Skeletal muscle tissue (tissue), 4 donors: ENCODE measurements around the gene YWHAG. TPM values are rescaled to one million over a fixed set of nuclear protein-coding genes. Genes with fewer than 3 reads are reported as not detected.
"Not testable (repeated sequence)": the region's sequence is repeated elsewhere in the genome, so short reads cannot be mapped to it uniquely, and the experiment has no call there.

Source experiments
- H3K27ac ChIP-seq: one replicate; pipeline ENCODE4 v1.7.0; 2013; ENCODE audit warnings: mild to moderate bottlenecking, low read depth, low read length, inconsistent platforms
- H3K27me3 ChIP-seq, 3 donors: one replicate each; pipeline ENCODE4 v1.7.0; 2013; ENCODE audit warnings: low read length in 3 of 3; ENCODE audit not compliant: control insufficient read depth in 3 of 3, insufficient read depth in 3 of 3
- H3K36me3 ChIP-seq, 3 donors: one replicate each; pipeline ENCODE4 v1.7.0; 2013; ENCODE audit warnings: low read length in 3 of 3; ENCODE audit not compliant: control insufficient read depth in 3 of 3, insufficient read depth in 3 of 3
- H3K4me1 ChIP-seq, 3 donors: one replicate each; pipeline ENCODE4 v1.7.0; 2013; ENCODE audit warnings: low read length in 3 of 3, mild to moderate bottlenecking in 3 of 3; ENCODE audit not compliant: control insufficient read depth in 3 of 3, insufficient read depth in 3 of 3
- H3K4me3 ChIP-seq, 3 donors: one replicate each; pipeline ENCODE4 v1.7.0; 2013; ENCODE audit warnings: low read length in 3 of 3
- H3K9ac ChIP-seq, 3 donors: one replicate each; pipeline ENCODE4 v1.7.0; 2013; ENCODE audit warnings: low read length in 3 of 3, mild to moderate bottlenecking in 3 of 3, moderate library complexity in 2 of 3, low read depth in 1 of 3
- H3K9me3 ChIP-seq, 3 donors: one replicate each; pipeline ENCODE4 v1.7.0; 2013; ENCODE audit warnings: low read length in 3 of 3; ENCODE audit not compliant: control insufficient read depth in 3 of 3
- total RNA-seq: library from RNA; depleted of rRNA; stranded (reverse); fragments of >200 nt; gene quantifications from one replicate; pipeline ENCODE4 v1.2.3, GENCODE V29; 2014
- donor health status: Osteomylitis.

The YWHAG gene
- total RNA-seq, 1 donor from 2014 or later: 86.1 TPM

- no peak overlapping the region for H3K4me3 ChIP-seq
- H3K4me1 ChIP-seq: peaks cover 17 to 22% (median 19%) of the 10 kb centered on the region in 3 donors
- no peaks in the 10 kb centered on the region for H3K9me3 ChIP-seq
- H3K9ac ChIP-seq: peak overlapping the region in 1 of 3 donors; percentile 33
- H3K27me3 ChIP-seq: no peaks in the 10 kb centered on the region
- no peaks in the 10 kb centered on the region for H3K36me3 ChIP-seq
- no peak overlapping the region for H3K27ac ChIP-seq
Measured at GRCh38 chr7:76395965-76396726, 37.4 kb upstream of the YWHAG start.

- peaks cover 17 to 22% (median 19%) of the 10 kb centered on the region in 3 donors for H3K4me1 ChIP-seq
- not testable (repeated sequence) for H3K36me3 ChIP-seq, H3K9ac ChIP-seq, H3K27ac ChIP-seq, H3K4me3 ChIP-seq, H3K27me3 ChIP-seq, H3K9me3 ChIP-seq
Measured at GRCh38 chr7:76395605-76395964, 36.8 kb upstream of the YWHAG start.

DNA sequence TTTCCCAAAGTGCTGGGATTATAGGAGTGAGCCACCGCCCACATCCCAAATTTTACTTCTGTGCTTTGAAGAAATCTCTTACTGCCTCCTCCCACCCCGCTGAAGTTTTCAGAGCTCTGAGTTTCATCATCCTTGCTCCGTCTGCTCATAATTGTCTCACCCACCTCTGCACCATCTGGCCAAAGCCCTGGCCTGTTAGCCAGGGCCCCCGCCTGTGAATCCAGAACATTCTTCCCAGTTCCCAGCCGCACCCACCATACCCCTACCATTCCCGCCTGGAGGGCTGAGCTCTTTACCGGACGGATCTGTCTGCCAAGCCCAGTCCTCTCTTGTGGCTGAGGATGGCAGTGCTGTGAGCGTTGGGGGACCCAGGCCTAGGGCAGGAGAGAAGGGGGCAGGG lies 36.2 kb upstream of the YWHAG start:
- Histone ChIP-seq H3K36me3 (no peaks in the 10 kb centered on the region), H3K9me3 (no peaks in the 10 kb centered on the region), H3K27ac (no peak overlapping the region), H3K9ac (no peak overlapping the region), H3K4me1 (peaks cover 19 to 23% (median 19%) of the 10 kb centered on the region in 3 donors), H3K4me3 (no peak overlapping the region), H3K27me3 (no peaks in the 10 kb centered on the region)

- H3K36me3 ChIP-seq: no peaks in the 10 kb centered on the region
- no peaks in the 10 kb centered on the region for H3K9me3 ChIP-seq
- H3K9ac ChIP-seq: peak overlapping the region; percentile 81 to 95 (median 93)
- H3K27me3 ChIP-seq: no peaks in the 10 kb centered on the region
- peak overlapping the region; percentile 86 for H3K27ac ChIP-seq
- H3K4me3 ChIP-seq: peak overlapping the region; percentile 84 to 92 (median 86)
- H3K4me1 ChIP-seq: peaks cover 28 to 36% (median 29%) of the 10 kb centered on the region in 3 donors
Measured at GRCh38 chr7:76393116-76394031, 34.6 kb upstream of the YWHAG start.

- Histone ChIP-seq H3K27ac (peak overlapping the region; percentile 86), H3K27me3 (no peaks in the 10 kb centered on the region), H3K9me3 (no peaks in the 10 kb centered on the region), H3K9ac (peak overlapping the region; percentile 64 to 95 (median 83)), H3K4me3 (peak overlapping the region; percentile 71 to 86 (median 84)), H3K4me1 (peaks cover 24 to 32% (median 25%) of the 10 kb centered on the region in 3 donors), H3K36me3 (no peaks in the 10 kb centered on the region)
Measured at GRCh38 chr7:76392531-76393115, 33.8 kb upstream of the YWHAG start.

DNA sequence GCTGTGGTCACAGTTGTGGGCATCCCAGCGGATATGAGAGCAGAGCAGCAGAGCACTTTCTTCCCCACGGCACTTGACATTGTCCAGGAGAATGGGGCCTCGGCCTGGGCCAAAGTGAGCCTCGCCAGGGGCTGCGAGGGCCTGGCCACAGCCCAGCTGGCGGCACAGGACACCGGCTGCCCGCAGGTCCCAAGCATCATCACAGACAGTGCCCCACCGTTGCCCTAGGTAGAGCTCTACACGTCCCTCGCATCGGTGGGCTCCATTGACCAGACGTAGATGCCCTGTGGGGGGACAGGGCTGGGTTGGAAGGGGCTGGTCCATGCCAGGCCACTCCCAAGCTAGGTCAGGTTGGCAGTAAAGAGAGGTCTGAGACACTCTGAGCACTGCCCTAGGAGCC lies 31.3 kb upstream of the YWHAG start:
- Histone ChIP-seq H3K27ac (peak overlapping the region; percentile 33), H3K4me1 (peaks cover 17 to 25% (median 19%) of the 10 kb centered on the region in 3 donors), H3K36me3 (no peaks in the 10 kb centered on the region), H3K9me3 (no peaks in the 10 kb centered on the region), H3K4me3 (no peak overlapping the region), H3K27me3 (no peaks in the 10 kb centered on the region), H3K9ac (no peak overlapping the region)

GRCh38 chr7:76387789-76388188 lies 29.0 kb upstream of the YWHAG start:
- not testable (repeated sequence) for H3K36me3 ChIP-seq, H3K9me3 ChIP-seq, H3K27ac ChIP-seq, H3K27me3 ChIP-seq, H3K9ac ChIP-seq, H3K4me3 ChIP-seq
- peaks cover 13 to 18% (median 16%) of the 10 kb centered on the region in 3 donors for H3K4me1 ChIP-seq

GRCh38 chr7:76386691-76387260 lies 28.0 kb upstream of the YWHAG start:
- H3K9ac ChIP-seq: no peak overlapping the region
- no peaks in the 10 kb centered on the region for H3K36me3 ChIP-seq
- no peaks in the 10 kb centered on the region for H3K27me3 ChIP-seq
- H3K4me3 ChIP-seq: no peak overlapping the region
- peaks cover 10 to 14% (median 11%) of the 10 kb centered on the region in 3 donors for H3K4me1 ChIP-seq
- no peak overlapping the region for H3K27ac ChIP-seq
- no peaks in the 10 kb centered on the region for H3K9me3 ChIP-seq

- Histone ChIP-seq H3K9ac (no peak overlapping the region), H3K36me3 (no peaks in the 10 kb centered on the region), H3K4me1 (peaks cover 8 to 16% (median 10%) of the 10 kb centered on the region in 3 donors), H3K9me3 (no peaks in the 10 kb centered on the region), H3K27me3 (no peaks in the 10 kb centered on the region), H3K27ac (no peak overlapping the region), H3K4me3 (no peak overlapping the region)
Measured at GRCh38 chr7:76383089-76383944, 24.5 kb upstream of the YWHAG start.
